Natural killer cell treated with Interleukin-12 subunit alpha and Interleukin-12 subunit beta and Interleukin-15 and Interleukin-18, amount 100 ng/mL, for 72 hours (primary cell): ENCODE results near the gene SFR1. TPM values are rescaled to one million over a fixed set of nuclear protein-coding genes. Genes with fewer than 3 reads are reported as not detected.
"Not testable (repeated sequence)": the region's sequence is repeated elsewhere in the genome, so short reads cannot be mapped to it uniquely, and the experiment has no call there.

Experiments
- ATAC-seq, 2 donors: fragments of 150-1000 bp; cut with Tn5 transposase in 1 of 2; sonication (Bioruptor Pico), chemical (Tn5 transposase) in 1 of 2; 2 replicates each; pipeline ENCODE4 v1.10.0; 2021
- DNase-seq: peaks from one replicate; pipeline ENCODE4 v3.0.0; 2022; ENCODE audit warnings: low spot score
- H3K27ac Mint-ChIP-seq, 2 donors: 1 replicate in 1 of 2; 2 replicates in 1 of 2; pipeline ENCODE4 v1.8.0; 2022; ENCODE audit warnings: mixed read lengths in 2 of 2, mild to moderate bottlenecking in 1 of 2, moderate library complexity in 1 of 2
- H3K27me3 Mint-ChIP-seq, 2 donors: 1 replicate in 1 of 2; 2 replicates in 1 of 2; pipeline ENCODE4 v1.8.0; 2022; ENCODE audit warnings: mixed read lengths in 2 of 2
- H3K36me3 Mint-ChIP-seq: one replicate; pipeline ENCODE4 v1.8.0; 2022; ENCODE audit warnings: mixed read lengths
- H3K4me1 Mint-ChIP-seq, 2 donors: 1 replicate in 1 of 2; 2 replicates in 1 of 2; pipeline ENCODE4 v1.8.0; 2022; ENCODE audit warnings: low read depth in 2 of 2, mixed read lengths in 2 of 2, mild to moderate bottlenecking in 1 of 2
- H3K4me3 Mint-ChIP-seq: one replicate; pipeline ENCODE4 v1.8.0; 2022; ENCODE audit warnings: mixed read lengths
- H3K9me3 Mint-ChIP-seq: 2 replicates; pipeline ENCODE4 v1.8.0; 2022; ENCODE audit warnings: mixed read lengths
- total RNA-seq, 2 donors: library from RNA; stranded (reverse); gene quantifications; one replicate each; pipeline ENCODE4 v1.2.3, GENCODE V29; 2022

Gene SFR1
- total RNA-seq, 2 donors from 2014 or later, result 12.1 to 12.5 TPM

DNA sequence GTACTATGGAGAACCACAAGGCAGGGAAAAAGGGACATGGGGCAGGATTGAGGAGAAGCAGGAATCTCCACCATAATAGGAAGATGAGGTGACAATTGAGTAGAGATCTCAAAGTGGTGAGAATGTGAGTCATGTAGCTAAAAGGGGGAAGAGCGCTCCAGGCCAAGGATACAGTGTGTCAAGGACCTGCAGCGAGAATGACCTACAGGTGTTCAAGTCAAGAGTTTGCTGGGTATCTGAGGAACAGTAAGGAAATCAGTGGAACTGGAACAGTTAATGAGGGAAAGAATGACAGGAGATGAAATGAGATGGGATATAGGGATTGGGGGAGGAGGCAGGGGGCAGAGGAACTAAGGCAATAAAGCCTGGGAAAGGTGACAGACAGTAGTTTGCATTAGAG lies 33.6 kb downstream of the SFR1 start:
- H3K36me3 Mint-ChIP-seq, result peaks cover 16% of the 10 kb centered on the region
- H3K9me3 Mint-ChIP-seq, result peaks cover 7% of the 10 kb centered on the region
- H3K4me1 Mint-ChIP-seq, result no peaks in the 10 kb centered on the region
- H3K27ac Mint-ChIP-seq, result no peak overlapping the region
- DNase-seq (no peak), ATAC-seq (no peak)
- H3K27me3 Mint-ChIP-seq, result peaks cover 23 to 54% of the 10 kb centered on the region in 2 donors
- H3K4me3 Mint-ChIP-seq, result no peak overlapping the region

DNA sequence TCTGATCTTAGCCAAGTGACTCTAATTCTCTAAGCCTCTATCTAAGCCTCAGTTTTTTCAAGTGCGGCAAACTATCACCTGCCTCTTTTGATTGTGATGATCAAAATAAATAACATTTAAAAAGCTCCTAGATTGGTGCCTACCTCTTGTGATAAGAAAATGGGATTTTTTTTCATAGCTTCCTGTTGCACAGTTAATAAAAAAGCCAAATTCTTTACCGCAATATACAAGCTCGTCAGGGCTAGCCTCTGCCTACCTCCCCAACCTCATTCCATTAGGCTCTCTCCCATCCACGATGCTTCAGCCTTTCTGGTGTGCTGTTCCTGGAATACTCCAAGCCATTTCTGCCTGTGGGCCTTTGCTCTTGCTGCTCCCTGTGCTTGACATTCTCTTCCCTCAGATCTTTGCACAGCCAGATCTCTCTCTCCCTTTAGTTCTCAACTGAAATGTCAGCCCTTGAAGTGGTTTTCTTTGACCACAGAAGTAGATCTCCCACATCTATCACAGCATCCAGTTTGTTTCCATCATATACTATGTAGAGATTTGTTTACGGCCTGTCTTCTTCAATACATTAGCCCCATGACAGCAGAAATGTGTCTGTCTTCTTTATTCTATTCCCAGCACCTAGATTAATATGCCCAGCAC lies 48.8 kb downstream of the SFR1 start:
- Mint-ChIP-seq H3K9me3 (no peaks in the 10 kb centered on the region), H3K27me3 (peaks cover 30 to 57% of the 10 kb centered on the region in 2 donors), H3K36me3 (peaks cover 14% of the 10 kb centered on the region), H3K4me1 (no peaks in the 10 kb centered on the region), H3K4me3 (no peak overlapping the region), H3K27ac (no peak overlapping the region)
- ATAC-seq (no peak), DNase-seq (no peak)

DNA sequence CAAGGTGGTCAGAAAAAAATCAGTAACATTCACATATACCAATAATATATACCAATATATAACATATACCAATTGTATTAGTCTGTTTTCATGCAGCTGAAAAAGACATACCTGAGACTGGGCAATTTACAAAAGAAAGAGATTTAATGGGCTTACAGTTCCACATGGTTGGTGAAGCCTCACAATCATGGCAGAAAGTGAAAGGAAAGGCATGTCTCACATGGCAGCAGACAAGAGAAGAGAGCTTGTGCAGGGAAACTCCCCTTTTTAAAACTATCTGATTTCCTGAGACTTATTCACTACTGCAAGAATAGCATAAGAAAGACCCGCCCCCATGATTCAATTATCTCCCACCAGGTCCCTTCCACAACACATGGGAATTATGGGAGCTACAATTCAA lies 52.2 kb downstream of the SFR1 start:
- H3K4me3 Mint-ChIP-seq, H3K27ac Mint-ChIP-seq, H3K9me3 Mint-ChIP-seq, ATAC-seq, DNase-seq, H3K4me1 Mint-ChIP-seq: not testable (repeated sequence)
- peaks cover 14% of the 10 kb centered on the region for H3K36me3 Mint-ChIP-seq
- peaks cover 16 to 44% of the 10 kb centered on the region in 2 donors for H3K27me3 Mint-ChIP-seq

Other genes with a start within 250 kb of the SFR1 start
- 10 to 100 TPM; 11.4 to 14.5 TPM for gene STN1, start 204.0 kb upstream of the SFR1 start, total RNA-seq
- gene SLK, start 155.0 kb upstream of the SFR1 start, total RNA-seq, result 10 to 100 TPM; 26.3 to 32.1 TPM
- gene COL17A1, start 36.3 kb upstream of the SFR1 start, total RNA-seq, result not detected
- not detected for gene CFAP43, start 110.2 kb downstream of the SFR1 start, total RNA-seq
- 100 to 1,000 TPM; 101 to 111 TPM for gene GSTO1, start 132.7 kb downstream of the SFR1 start, total RNA-seq
- gene GSTO2, start 147.0 kb downstream of the SFR1 start, total RNA-seq, result under 1 TPM; 0.53 to 0.93 TPM
- gene ITPRIP, start 216.3 kb downstream of the SFR1 start, total RNA-seq, result 10 to 100 TPM; 42.1 to 63.0 TPM
- under 1 TPM; 0.38 to 0.67 TPM for gene CFAP58, start 231.7 kb downstream of the SFR1 start, total RNA-seq